Endothelial cell of umbilical vein (primary cell): ENCODE data around the gene TGFBR3. TPM values are rescaled to one million over a fixed set of nuclear protein-coding genes. Genes with fewer than 3 reads are reported as not detected.

Experiments used
- BruUV-seq: library from RNA; stranded (reverse); fragments of 400-500 nt; replicated peaks from 2 replicates; lab custom pipeline; 2021; lab: Mats Ljungman, UMichigan
- CTCF ChIA-PET: fragments of 300-600, 350-600 bp; sonication (Branson Sonifier 250); formaldehyde crosslinking; loops from one replicate; lab custom pipeline; 2021; ENCODE audit warnings: antibody characterized with exemption, inconsistent platforms; lab: Charles Lee
- POLR2A ChIA-PET: fragments of 300-600, 350-600 bp; sonication (Branson Sonifier 250); formaldehyde crosslinking; loops from one replicate; lab custom pipeline; 2021; ENCODE audit warnings: antibody characterized with exemption, inconsistent platforms; lab: Charles Lee
- DNase-seq: peaks from one replicate; pipeline ENCODE4 v3.0.0-alpha.2; 2011; ENCODE audit warnings: low read depth, low spot score
- FAIRE-seq: peaks from 2 replicates; lab custom pipeline; 2011; peaks lifted over from hg19 to GRCh38; lab: Jason Lieb, UNC
- H2AFZ ChIP-seq: 2 replicates; pipeline ENCODE4 v1.6.0; 2012; ENCODE audit warnings: low read depth, low read length, control low read depth, inconsistent platforms
- H3K27ac ChIP-seq: 2 replicates; pipeline ENCODE4 v1.5.1; 2011; ENCODE audit warnings: low read depth, mild to moderate bottlenecking, control low read depth, low read length, moderate library complexity; ENCODE audit not compliant: insufficient read depth
- H3K27me3 ChIP-seq, 2 experiments: 2 replicates each; pipeline versions ENCODE4 v1.6.0 to v1.6.1; 2011; ENCODE audit warnings: low read length in 2 of 2, mixed read lengths in 1 of 2; ENCODE audit not compliant: control insufficient read depth in 2 of 2, insufficient read depth in 2 of 2
- H3K36me3 ChIP-seq, 2 experiments: 2 replicates in 1 of 2; 3 replicates in 1 of 2; pipeline ENCODE4 v1.5.1; 2011; ENCODE audit warnings: low read length in 2 of 2, mild to moderate bottlenecking in 1 of 2, moderate library complexity in 1 of 2; ENCODE audit not compliant: control insufficient read depth in 2 of 2, insufficient read depth in 2 of 2; ENCODE audit errors: extremely low read depth in 1 of 2
- H3K4me1 ChIP-seq: 3 replicates; pipeline ENCODE4 v1.5.1; 2011; ENCODE audit warnings: mild to moderate bottlenecking, low read length; ENCODE audit not compliant: control insufficient read depth, insufficient read depth; ENCODE audit errors: extremely low read depth
- H3K4me2 ChIP-seq: 2 replicates; pipeline ENCODE4 v1.6.1; 2011; ENCODE audit warnings: low read length, control low read depth, mixed read lengths; ENCODE audit not compliant: insufficient read depth
- H3K4me3 ChIP-seq, 3 experiments: fragments of 200-600 bp in 1 of 3; sonication (generic), shearing (Covaris generic) in 1 of 3; replicated peaks in 1 of 3; 2 replicates each; pipeline ENCODE4 v1.5.1; 2011 to 2016; ENCODE audit warnings: control low read depth in 3 of 3, low read length in 3 of 3, mild to moderate bottlenecking in 2 of 3, inconsistent platforms in 1 of 3, low read depth in 1 of 3, moderate library complexity in 1 of 3; ENCODE audit not compliant: insufficient read depth in 1 of 3
- H3K79me2 ChIP-seq: 2 replicates; pipeline ENCODE4 v1.6.0; 2012; ENCODE audit warnings: low read length, inconsistent platforms; ENCODE audit not compliant: control insufficient read depth, insufficient read depth
- H3K9ac ChIP-seq: replicated peaks from 2 replicates; pipeline ENCODE3; 2011; ENCODE audit warnings: low read length, control low read depth; ENCODE audit not compliant: insufficient read depth; ENCODE audit errors: extremely low read depth
- H3K9me1 ChIP-seq: replicated peaks from 3 replicates; pipeline ENCODE4 v1.6.0; 2011; ENCODE audit warnings: mild to moderate bottlenecking, low read length; ENCODE audit not compliant: control insufficient read depth, insufficient read depth; ENCODE audit errors: extremely low read depth
- H3K9me3 ChIP-seq: replicated peaks from 2 replicates; pipeline ENCODE4 v1.5.1; 2012; ENCODE audit warnings: low read length, inconsistent platforms; ENCODE audit not compliant: control insufficient read depth, insufficient read depth
- H4K20me1 ChIP-seq: replicated peaks from 2 replicates; pipeline ENCODE3; 2011; ENCODE audit warnings: mild to moderate bottlenecking, low read length; ENCODE audit not compliant: control insufficient read depth, insufficient read depth; ENCODE audit errors: extremely low read depth
- CTCF ChIP-seq, 2 donors: IDR thresholded peaks; 1 replicate in 1 of 2; 2 replicates in 1 of 2; pipeline ENCODE4 v1.5.1; 2011; ENCODE audit warnings: low read length in 2 of 2, mild to moderate bottlenecking in 2 of 2, moderate library complexity in 2 of 2, control low read depth in 1 of 2, inconsistent platforms in 1 of 2, low read depth in 1 of 2; ENCODE audit not compliant: insufficient read depth in 1 of 2; ENCODE audit errors: extremely low read depth in 1 of 2
- EZH2 ChIP-seq: IDR thresholded peaks from 2 replicates; pipeline ENCODE4 v1.6.1; 2012; ENCODE audit warnings: borderline replicate concordance, low read depth, mild to moderate bottlenecking, moderate library complexity, low read length, inconsistent platforms; ENCODE audit not compliant: severe bottlenecking
- FOS ChIP-seq: IDR thresholded peaks from 2 replicates; pipeline ENCODE4 v1.6.1; 2011; ENCODE audit warnings: mild to moderate bottlenecking, low read length, moderate library complexity, borderline replicate concordance; ENCODE audit not compliant: insufficient read depth
- GATA2 ChIP-seq: IDR thresholded peaks from 2 replicates; pipeline ENCODE4 v1.7.0; 2011; ENCODE audit warnings: low read depth, mild to moderate bottlenecking, moderate library complexity, mixed read lengths, low read length; ENCODE audit not compliant: insufficient read length, insufficient read depth
- JUN ChIP-seq: IDR thresholded peaks from 2 replicates; pipeline ENCODE4 v1.6.1; 2011; ENCODE audit warnings: borderline replicate concordance, low read depth; ENCODE audit not compliant: insufficient read length, insufficient read depth
- MAX ChIP-seq: IDR thresholded peaks from 2 replicates; pipeline ENCODE4 v1.6.1; 2011; ENCODE audit not compliant: insufficient read depth, insufficient read length
- MYC ChIP-seq: IDR thresholded peaks from one replicate; pipeline ENCODE4 v1.6.1; 2011; ENCODE audit warnings: mild to moderate bottlenecking, low read depth, low read length
- POLR2A ChIP-seq: IDR thresholded peaks from 2 replicates; pipeline ENCODE4 v1.6.1; 2012; ENCODE audit warnings: low read depth, mild to moderate bottlenecking, control low read depth, low read length
- POLR2AphosphoS5 ChIP-seq: IDR thresholded peaks from 2 replicates; pipeline ENCODE4 v1.6.1; 2012; ENCODE audit warnings: low read depth, mild to moderate bottlenecking, control low read depth, low read length, moderate library complexity; ENCODE audit not compliant: insufficient read depth
- dilution Hi-C: fragments of 300-500 bp; cut with MboI; formaldehyde crosslinking; loops from one replicate; pipeline ENCODE4 v1.15.0; 2019; ENCODE audit warnings: low sequenced_read_pairs; ENCODE audit not compliant: extremely low pct_ligation_motif_present
- intact Hi-C: fragments of 100-400 bp; cut with micrococcal nuclease; formaldehyde crosslinking; loops from one replicate; pipeline ENCODE4 v1.10.0; 2022
- polyA plus RNA-seq, 4 experiments: library from polyadenylated mRNA; depleted of rRNA in 3 of 4; stranded (reverse) in 3 of 4; unstranded in 1 of 4; fragments of >200 nt; gene quantifications; 2 replicates each; pipeline versions ENCODE4 v1.2.1 to v1.2.3, GENCODE V29; 2011 to 2012; ENCODE audit warnings: missing spikeins in 1 of 4
- total RNA-seq: library from RNA; stranded (reverse); gene quantifications from 2 replicates; pipeline ENCODE4 v1.2.3, GENCODE V29; 2021

Gene TGFBR3
- total and polyA plus RNA-seq, 2 donors (not counting 3 experiments of a cell fraction or from before 2014, with no cell fraction given), result 8.0 to 13.4 TPM

DNA sequence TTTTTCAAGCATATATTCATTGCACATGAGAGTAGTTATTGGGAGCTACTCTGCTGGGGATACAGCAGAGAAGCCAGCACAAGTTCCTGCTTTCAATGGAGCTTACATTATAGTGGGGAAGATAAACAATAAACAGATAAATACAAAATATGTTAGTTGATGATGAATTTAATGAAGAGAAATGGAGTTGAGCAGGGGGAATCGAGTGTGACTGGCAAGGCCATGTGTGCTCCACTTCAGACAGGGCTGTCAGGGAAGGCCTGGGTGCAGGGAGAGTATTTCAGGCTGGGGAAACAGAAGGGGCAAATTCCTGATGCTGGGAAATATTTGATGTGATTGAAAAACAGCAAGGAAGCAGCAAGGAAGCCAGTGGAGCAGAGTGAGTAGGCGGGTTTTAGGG lies 42.1 kb upstream of the TGFBR3 start:
- FAIRE-seq (no peak), DNase-seq (no peak)
- Histone ChIP-seq H3K36me3 (no peaks in the 10 kb centered on the region), H3K79me2 (no peaks in the 10 kb centered on the region), H3K4me2 (no peak overlapping the region), H3K9ac (no peak overlapping the region), H3K4me1 (peaks cover 4% of the 10 kb centered on the region), H3K27me3 (no peaks in the 10 kb centered on the region), H3K27ac (no peak overlapping the region), H2AFZ (no peak overlapping the region), H4K20me1 (no peaks in the 10 kb centered on the region), H3K4me3 (no peak overlapping the region), H3K9me1 (no peaks in the 10 kb centered on the region), H3K9me3 (no peaks in the 10 kb centered on the region)
- POLR2A ChIA-PET, result no interaction called here
- dilution Hi-C loops (no loop called here), intact Hi-C loops (loop anchor here (5.0 kb wide), 4 partner anchors 136 to 761 kb away; partner anchors contain the start of gene HFM1)
- TF ChIP-seq FOS, result no peak
- no peak for TF ChIP-seq POLR2A
- TF ChIP-seq POLR2AphosphoS5, result no peak
- no peak for TF ChIP-seq JUN
- TF ChIP-seq GATA2, result no peak
- TF ChIP-seq MAX, result no peak
- TF ChIP-seq EZH2, result no peak
- no peak for TF ChIP-seq CTCF (IDR thresholded peaks at IDR 0.05; ENCODE audit: extremely low read depth in 1 of 2, insufficient read depth in 1 of 2, low read depth in 1 of 2, low read length in 2 of 2)
- TF ChIP-seq MYC, result no peak
- CTCF ChIA-PET, result interaction anchor here (0.8 to 8.3 kb wide), 6 partner anchors 11 to 415 kb away, joined by 3 to 119 read pairs (median 10); no protein-coding TSS in a partner anchor
- no TSS peak for BruUV-seq
